ENCODE results near the gene PLN. TPM values are rescaled to one million over a fixed set of nuclear protein-coding genes. Genes with fewer than 3 reads are reported as not detected.

The PLN gene
- total and polyA plus RNA-seq, 7 donors = 2.3 to 454 (median 294) TPM

DNA sequence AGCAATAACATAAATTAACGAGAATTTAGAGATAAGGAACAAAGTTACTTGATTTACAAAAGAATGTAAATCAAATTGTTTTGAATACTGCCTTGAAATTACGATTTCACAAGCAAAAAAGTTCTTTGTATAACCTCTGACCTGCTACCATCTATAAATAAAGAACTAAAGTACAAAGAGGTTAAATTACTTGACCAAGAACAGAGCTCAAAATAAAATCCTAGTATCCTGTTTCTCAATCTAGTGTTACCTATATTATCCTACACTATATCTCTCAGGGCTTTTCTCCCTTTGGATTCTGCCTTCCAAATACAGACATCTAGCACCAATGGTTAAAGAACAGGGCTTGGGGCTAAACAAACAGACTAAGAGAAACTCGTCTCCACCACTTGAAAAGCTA lies 43.8 kb downstream of the PLN start:
- DNase-seq = no peak
- Histone ChIP-seq H3K4me1 (no peaks in the 10 kb centered on the region), H3K9me3 (no peaks in the 10 kb centered on the region), H3K4me3 (no peak overlapping the region), H3K27me3 (no peaks in the 10 kb centered on the region), H3K27ac (no peak overlapping the region), H3K36me3 (no peaks in the 10 kb centered on the region)
- WGBS, 2 donors = 62 to 78% methylated on average over 3 of the region's 3 CpGs
- intact Hi-C loops (cut with DNase I) = no loop called here
- TF ChIP-seq, protein P1, sequence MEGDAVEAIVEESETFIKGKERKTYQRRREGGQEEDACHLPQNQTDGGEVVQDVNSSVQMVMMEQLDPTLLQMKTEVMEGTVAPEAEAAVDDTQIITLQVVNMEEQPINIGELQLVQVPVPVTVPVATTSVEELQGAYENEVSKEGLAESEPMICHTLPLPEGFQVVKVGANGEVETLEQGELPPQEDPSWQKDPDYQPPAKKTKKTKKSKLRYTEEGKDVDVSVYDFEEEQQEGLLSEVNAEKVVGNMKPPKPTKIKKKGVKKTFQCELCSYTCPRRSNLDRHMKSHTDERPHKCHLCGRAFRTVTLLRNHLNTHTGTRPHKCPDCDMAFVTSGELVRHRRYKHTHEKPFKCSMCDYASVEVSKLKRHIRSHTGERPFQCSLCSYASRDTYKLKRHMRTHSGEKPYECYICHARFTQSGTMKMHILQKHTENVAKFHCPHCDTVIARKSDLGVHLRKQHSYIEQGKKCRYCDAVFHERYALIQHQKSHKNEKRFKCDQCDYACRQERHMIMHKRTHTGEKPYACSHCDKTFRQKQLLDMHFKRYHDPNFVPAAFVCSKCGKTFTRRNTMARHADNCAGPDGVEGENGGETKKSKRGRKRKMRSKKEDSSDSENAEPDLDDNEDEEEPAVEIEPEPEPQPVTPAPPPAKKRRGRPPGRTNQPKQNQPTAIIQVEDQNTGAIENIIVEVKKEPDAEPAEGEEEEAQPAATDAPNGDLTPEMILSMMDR (IDR thresholded peaks at IDR 0.05) = no peak
- TF ChIP-seq POLR2AphosphoS5 (IDR thresholded peaks at IDR 0.05) = no peak
- no peak for TF ChIP-seq POLR2A (IDR thresholded peaks at IDR 0.05)
- no peak for TF ChIP-seq EP300 (IDR thresholded peaks at IDR 0.05)

GRCh38 chr6:118594877-118595276 lies 46.8 kb downstream of the PLN start:
- peaks cover 0 to 11% (median 0%) of the 10 kb centered on the region in 4 donors for H3K4me1 ChIP-seq
- WGBS, 2 donors = 92 to 93% methylated on average over 1 of the region's 1 CpG
- H3K9me3 ChIP-seq = no peaks in the 10 kb centered on the region
- intact Hi-C loops (cut with DNase I) = no loop called here
- DNase-seq = no peak
- H3K27ac ChIP-seq = no peak overlapping the region
- no peaks in the 10 kb centered on the region for H3K27me3 ChIP-seq
- TF ChIP-seq POLR2A (IDR thresholded peaks at IDR 0.05) (no peak), EP300 (IDR thresholded peaks at IDR 0.05) (no peak)
- no peaks in the 10 kb centered on the region for H3K36me3 ChIP-seq
- no peak overlapping the region for H3K4me3 ChIP-seq

- no peaks in the 10 kb centered on the region for H3K27me3 ChIP-seq
- H3K36me3 ChIP-seq = no peaks in the 10 kb centered on the region
- DNase-seq = no peak
- TF ChIP-seq POLR2AphosphoS5 (IDR thresholded peaks at IDR 0.05) (no peak), POLR2A (IDR thresholded peaks at IDR 0.05) (no peak)
- intact Hi-C loops (cut with DNase I) = no loop called here
- no peak overlapping the region for H3K4me3 ChIP-seq
- no peaks in the 10 kb centered on the region for H3K9me3 ChIP-seq
- 89 to 91% methylated on average over 5 of the region's 5 CpGs for WGBS, 2 donors
- peaks cover 0 to 11% (median 0%) of the 10 kb centered on the region in 4 donors for H3K4me1 ChIP-seq
- no peak overlapping the region for H3K27ac ChIP-seq
These were observed 48.8 kb downstream of the PLN start for GRCh38 chr6:118596774-118597320.

DNA sequence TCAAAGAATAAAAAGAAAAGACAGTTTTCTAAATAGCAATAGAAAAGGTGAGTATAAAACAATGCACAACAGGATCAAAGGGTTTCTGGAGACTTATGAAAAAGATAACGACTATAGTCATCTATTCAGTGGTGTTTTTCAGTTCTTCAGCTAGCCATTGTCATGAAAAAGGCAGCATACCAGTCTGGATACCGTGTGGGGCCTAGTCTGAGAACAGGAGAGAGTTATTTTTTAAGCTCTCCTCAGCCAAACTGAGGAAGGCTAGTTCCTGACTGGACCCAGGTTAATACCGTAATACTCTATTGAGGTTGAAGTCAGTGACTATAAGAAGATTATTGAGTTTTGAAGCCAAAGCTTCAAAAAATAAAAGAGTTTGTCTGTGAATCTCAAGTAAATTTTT lies 49.5 kb downstream of the PLN start:
- no peak for DNase-seq
- Histone ChIP-seq H3K9me3 (no peaks in the 10 kb centered on the region), H3K4me3 (no peak overlapping the region), H3K27me3 (no peaks in the 10 kb centered on the region), H3K27ac (no peak overlapping the region), H3K36me3 (no peaks in the 10 kb centered on the region), H3K4me1 (peaks cover 0 to 11% (median 0%) of the 10 kb centered on the region in 4 donors)
- 73 to 83% methylated on average over 3 of the region's 3 CpGs for WGBS, 2 donors
- intact Hi-C loops (cut with DNase I) = no loop called here
- no peak for TF ChIP-seq POLR2AphosphoS5 (IDR thresholded peaks at IDR 0.05)
- no peak for TF ChIP-seq POLR2A (IDR thresholded peaks at IDR 0.05)
- TF ChIP-seq EP300 (IDR thresholded peaks at IDR 0.05) = no peak
- TF ChIP-seq, protein P1 (IDR thresholded peaks at IDR 0.05) = no peak

DNA sequence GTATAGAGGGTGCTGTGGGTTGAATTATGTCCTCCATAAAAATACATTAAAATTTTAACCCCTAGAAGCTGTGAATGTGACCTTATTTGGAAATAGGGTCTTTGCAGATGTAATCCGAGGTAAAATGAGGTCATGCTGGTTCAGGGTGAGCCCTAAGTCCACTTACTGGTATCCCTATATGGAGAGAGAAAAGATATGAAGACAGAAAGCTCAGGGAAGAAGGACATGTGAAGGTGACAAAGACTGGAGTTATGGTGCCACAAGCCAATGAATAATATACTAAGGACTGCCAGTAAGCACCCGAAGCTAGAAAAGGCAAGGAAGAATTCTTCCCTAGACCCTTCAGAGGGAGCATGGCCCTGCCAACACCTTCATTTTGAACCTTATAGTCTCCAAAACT lies 50.2 kb downstream of the PLN start:
- H3K4me1 ChIP-seq = peaks cover 0 to 11% (median 0%) of the 10 kb centered on the region in 4 donors
- H3K4me3 ChIP-seq = no peak overlapping the region
- DNase-seq = no peak
- no peaks in the 10 kb centered on the region for H3K9me3 ChIP-seq
- TF ChIP-seq, protein P1 (IDR thresholded peaks at IDR 0.05) = no peak
- no peak for TF ChIP-seq EP300 (IDR thresholded peaks at IDR 0.05)
- TF ChIP-seq POLR2AphosphoS5 (IDR thresholded peaks at IDR 0.05) = no peak
- TF ChIP-seq POLR2A (IDR thresholded peaks at IDR 0.05) = no peak
- no peaks in the 10 kb centered on the region for H3K36me3 ChIP-seq
- 87 to 89% methylated on average over 2 of the region's 2 CpGs for WGBS, 2 donors
- H3K27me3 ChIP-seq = no peaks in the 10 kb centered on the region
- no peak overlapping the region for H3K27ac ChIP-seq
- intact Hi-C loops (cut with DNase I) = no loop called here

DNA sequence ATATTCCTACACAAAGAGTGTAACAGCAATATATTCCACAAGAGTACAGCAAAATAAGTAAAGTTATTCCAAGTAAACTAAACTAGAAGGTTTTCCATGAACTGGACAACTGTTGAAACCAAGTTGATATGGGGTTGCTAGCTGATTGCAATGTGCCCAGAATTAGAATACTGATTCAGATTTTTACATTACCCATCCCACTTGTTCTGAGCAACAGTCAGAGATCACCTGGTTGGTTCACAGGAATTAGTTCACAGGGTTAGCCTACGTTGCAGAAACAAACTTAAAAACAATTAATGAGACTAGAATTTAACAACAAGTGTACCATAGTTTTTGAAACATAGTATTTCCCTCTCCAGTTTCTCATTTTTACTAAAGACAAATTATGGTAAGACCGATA lies 54.2 kb downstream of the PLN start:
- Histone ChIP-seq H3K9me3 (no peaks in the 10 kb centered on the region), H3K36me3 (no peaks in the 10 kb centered on the region), H3K27ac (no peak overlapping the region), H3K4me1 (peaks cover 0 to 17% (median 4%) of the 10 kb centered on the region in 4 donors), H3K4me3 (no peak overlapping the region), H3K27me3 (no peaks in the 10 kb centered on the region)
- WGBS, 2 donors = 94 to 95% methylated on average over 2 of the region's 2 CpGs
- intact Hi-C loops (cut with DNase I) = no loop called here
- TF ChIP-seq POLR2AphosphoS5 (IDR thresholded peaks at IDR 0.05) = no peak
- no peak for TF ChIP-seq EP300 (IDR thresholded peaks at IDR 0.05)
- TF ChIP-seq, protein P1 (IDR thresholded peaks at IDR 0.05) = no peak
- TF ChIP-seq POLR2A (IDR thresholded peaks at IDR 0.05) = no peak
- no peak for DNase-seq

Data from sigmoid colon (tissue), 7 donors.